HL-60 (cell line): Measurements from ENCODE around the gene GREB1.

ENCODE experiments used
- CTCF ChIP-seq: IDR thresholded peaks from one replicate; pipeline ENCODE4 v1.5.1; 2011; ENCODE audit warnings: low read length, control low read depth, inconsistent platforms; ENCODE audit not compliant: insufficient read depth
- GABPA ChIP-seq: IDR thresholded peaks from 2 replicates; pipeline ENCODE4 v1.6.1; 2012; ENCODE audit warnings: low read depth
- POLR2AphosphoS5 ChIP-seq: IDR thresholded peaks from 2 replicates; pipeline ENCODE4 v1.6.1; 2012; ENCODE audit warnings: low read depth
- REST ChIP-seq: IDR thresholded peaks from 2 replicates; pipeline ENCODE4 v1.6.1; 2012; ENCODE audit warnings: low read depth; ENCODE audit not compliant: insufficient replicate concordance

GRCh38 chr2:11571170-11571569 lies 37.3 kb downstream of the GREB1 start:
- TF ChIP-seq CTCF (no peak), POLR2AphosphoS5 (no peak), REST (no peak), GABPA (no peak)
